ENCODE measurements around the gene ZNF570. TPM values are rescaled to one million over a fixed set of nuclear protein-coding genes. Genes with fewer than 3 reads are reported as not detected.

Gene ZNF570
- polyA plus RNA-seq, 12 donors = 5.5 to 9.0 (median 7.6) TPM; not detected in 1

Other genes starting within 250 kb of the ZNF570 start
- 1 to 10 TPM in 11 of 12 donors, not detected in 1; 5.0 to 9.9 (median 7.0) TPM for gene ZNF527, start 98.3 kb upstream of the ZNF570 start, polyA plus RNA-seq (ENCODE audit: insufficient read length in 12 of 12)
- 10 to 100 TPM in 4 of 12 donors, 1 to 10 TPM in 7, not detected in 1; 4.2 to 11.4 (median 9.7) TPM for gene ZNF569, start 1.9 kb upstream of the ZNF570 start, polyA plus RNA-seq (ENCODE audit: insufficient read length in 12 of 12)
- gene ZNF793, start 37.6 kb downstream of the ZNF570 start, polyA plus RNA-seq (ENCODE audit: insufficient read length in 12 of 12) = 10 to 100 TPM in 8 of 12 donors, 1 to 10 TPM in 4; 8.3 to 61.8 (median 13.1) TPM
- gene ZNF571, start 125.4 kb downstream of the ZNF570 start, polyA plus RNA-seq (ENCODE audit: insufficient read length in 12 of 12) = 1 to 10 TPM in 11 of 12 donors, not detected in 1; 4.5 to 9.4 (median 7.0) TPM
- 1 to 10 TPM in 10 of 12 donors, not detected in 2; 1.5 to 3.3 (median 2.7) TPM for gene ZNF540, start 125.5 kb downstream of the ZNF570 start, polyA plus RNA-seq (ENCODE audit: insufficient read length in 12 of 12)
- 10 to 100 TPM in 11 of 12 donors, not detected in 1; 11.2 to 14.4 (median 13.7) TPM for gene ZFP30, start 186.1 kb downstream of the ZNF570 start, polyA plus RNA-seq (ENCODE audit: insufficient read length in 12 of 12)